ENCODE results near the gene EBP. TPM values are rescaled to one million over a fixed set of nuclear protein-coding genes. Genes with fewer than 3 reads are reported as not detected.

EBP gene
- polyA plus RNA-seq, 1 donor from 2014 or later, result 134 TPM

DNA sequence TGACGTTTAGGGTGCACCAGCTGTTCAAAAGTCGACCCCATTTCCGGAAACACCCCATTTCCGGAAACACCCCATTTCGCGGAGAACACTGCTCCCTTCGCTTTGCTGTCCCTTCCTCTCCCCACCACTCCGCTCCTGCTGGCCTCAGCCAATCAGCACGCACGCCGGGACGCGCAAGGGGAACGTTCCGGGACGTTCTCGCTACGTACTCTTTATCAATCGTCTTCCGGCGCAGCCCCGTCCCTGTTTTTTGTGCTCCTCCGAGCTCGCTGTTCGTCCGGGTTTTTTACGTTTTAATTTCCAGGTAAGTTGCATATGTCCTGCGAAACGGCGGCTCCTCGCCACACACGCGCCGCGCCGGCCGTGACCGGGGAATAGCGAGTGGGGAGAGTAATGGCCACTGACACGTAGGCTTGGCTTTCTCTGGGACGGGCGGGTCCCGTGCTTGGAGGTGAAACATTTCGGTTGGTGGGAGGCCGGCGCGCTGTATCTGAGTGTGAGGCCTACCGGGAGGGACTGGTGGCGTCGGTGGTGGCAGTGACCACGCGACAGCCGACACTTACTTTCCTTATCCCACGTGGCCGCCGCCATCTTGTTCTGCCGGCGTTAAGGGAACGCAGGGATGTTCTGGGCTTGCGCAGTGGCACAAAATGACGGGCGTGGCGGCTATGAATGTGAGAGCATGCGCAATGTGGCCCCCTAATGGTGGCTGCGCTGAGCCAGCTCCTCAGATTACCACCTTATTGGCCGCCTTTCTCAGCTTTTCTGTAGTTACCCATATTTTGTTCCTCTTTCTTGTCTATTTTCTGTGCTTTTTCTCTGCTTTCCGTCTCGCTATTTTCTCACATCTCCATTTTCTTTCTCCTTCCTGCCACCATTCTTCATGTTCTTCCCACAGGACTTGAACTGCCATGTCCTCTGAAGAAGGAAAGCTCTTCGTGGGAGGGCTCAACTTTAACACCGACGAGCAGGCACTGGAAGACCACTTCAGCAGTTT lies 53.0 kb downstream of the EBP start, which contains the start of gene RBM3:
RBM3 (plus strand) TSS at position 215 of the 997 bp plus-strand sequence; CDS start at position 912, 697 bp downstream.
- Histone ChIP-seq H3K9ac (ENCODE audit: low read length) (peak within 1 kb of the TSS; percentile 96), H4K20me1 (ENCODE audit: insufficient read depth) (no peaks in the 10 kb centered on the region), H3K9me3 (ENCODE audit: low read length) (no peaks in the 10 kb centered on the region), H3K36me3 (ENCODE audit: insufficient read depth, low read length) (no peaks in the 10 kb centered on the region), H3K4me3 (ENCODE audit: low read length) (peak within 1 kb of the TSS; percentile 87), H2AFZ (ENCODE audit: low read depth, low read length) (peak within 1 kb of the TSS; percentile 56), H3K4me2 (ENCODE audit: low read length) (peak within 1 kb of the TSS; percentile 73), H3K9me2 (ENCODE audit: insufficient read depth, low read length) (no peaks in the 10 kb centered on the region), H3K79me2 (replicated peaks; ENCODE audit: insufficient read depth, low read length) (peaks cover 9% of the 10 kb centered on the region), H3K27ac (ENCODE audit: low read length) (peak within 1 kb of the TSS; percentile 97), H3F3A (ENCODE audit: insufficient read depth, low read length, poor library complexity, severe bottlenecking) (no peaks in the 10 kb centered on the region), H3K27me3 (ENCODE audit: insufficient read depth, low read depth, low read length) (no peaks in the 10 kb centered on the region)
- no peak for TF ChIP-seq EZH2 (IDR thresholded peaks at IDR 0.05; ENCODE audit: borderline replicate concordance, insufficient read depth, low read length, poor library complexity, severe bottlenecking)
- TF ChIP-seq TAF1 (IDR thresholded peaks at IDR 0.05; ENCODE audit: low read depth), result peak; percentile 7
- TF ChIP-seq RAD21 (conservative IDR thresholded peaks at IDR 0.05), result peak; percentile 32
- peak; percentile 98 for TF ChIP-seq MXI1 (conservative IDR thresholded peaks at IDR 0.05; ENCODE audit: poor library complexity, severe bottlenecking)
- TF ChIP-seq, protein P1, sequence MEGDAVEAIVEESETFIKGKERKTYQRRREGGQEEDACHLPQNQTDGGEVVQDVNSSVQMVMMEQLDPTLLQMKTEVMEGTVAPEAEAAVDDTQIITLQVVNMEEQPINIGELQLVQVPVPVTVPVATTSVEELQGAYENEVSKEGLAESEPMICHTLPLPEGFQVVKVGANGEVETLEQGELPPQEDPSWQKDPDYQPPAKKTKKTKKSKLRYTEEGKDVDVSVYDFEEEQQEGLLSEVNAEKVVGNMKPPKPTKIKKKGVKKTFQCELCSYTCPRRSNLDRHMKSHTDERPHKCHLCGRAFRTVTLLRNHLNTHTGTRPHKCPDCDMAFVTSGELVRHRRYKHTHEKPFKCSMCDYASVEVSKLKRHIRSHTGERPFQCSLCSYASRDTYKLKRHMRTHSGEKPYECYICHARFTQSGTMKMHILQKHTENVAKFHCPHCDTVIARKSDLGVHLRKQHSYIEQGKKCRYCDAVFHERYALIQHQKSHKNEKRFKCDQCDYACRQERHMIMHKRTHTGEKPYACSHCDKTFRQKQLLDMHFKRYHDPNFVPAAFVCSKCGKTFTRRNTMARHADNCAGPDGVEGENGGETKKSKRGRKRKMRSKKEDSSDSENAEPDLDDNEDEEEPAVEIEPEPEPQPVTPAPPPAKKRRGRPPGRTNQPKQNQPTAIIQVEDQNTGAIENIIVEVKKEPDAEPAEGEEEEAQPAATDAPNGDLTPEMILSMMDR (IDR thresholded peaks at IDR 0.05; ENCODE audit: poor library complexity, severe bottlenecking), result peak; percentile 59
- peak; percentile 14 for TF ChIP-seq SMC3 (conservative IDR thresholded peaks at IDR 0.05; ENCODE audit: poor library complexity)
- peak; percentile 96 for TF ChIP-seq POLR2AphosphoS5 (IDR thresholded peaks at IDR 0.05)
- TF ChIP-seq, protein P2, sequence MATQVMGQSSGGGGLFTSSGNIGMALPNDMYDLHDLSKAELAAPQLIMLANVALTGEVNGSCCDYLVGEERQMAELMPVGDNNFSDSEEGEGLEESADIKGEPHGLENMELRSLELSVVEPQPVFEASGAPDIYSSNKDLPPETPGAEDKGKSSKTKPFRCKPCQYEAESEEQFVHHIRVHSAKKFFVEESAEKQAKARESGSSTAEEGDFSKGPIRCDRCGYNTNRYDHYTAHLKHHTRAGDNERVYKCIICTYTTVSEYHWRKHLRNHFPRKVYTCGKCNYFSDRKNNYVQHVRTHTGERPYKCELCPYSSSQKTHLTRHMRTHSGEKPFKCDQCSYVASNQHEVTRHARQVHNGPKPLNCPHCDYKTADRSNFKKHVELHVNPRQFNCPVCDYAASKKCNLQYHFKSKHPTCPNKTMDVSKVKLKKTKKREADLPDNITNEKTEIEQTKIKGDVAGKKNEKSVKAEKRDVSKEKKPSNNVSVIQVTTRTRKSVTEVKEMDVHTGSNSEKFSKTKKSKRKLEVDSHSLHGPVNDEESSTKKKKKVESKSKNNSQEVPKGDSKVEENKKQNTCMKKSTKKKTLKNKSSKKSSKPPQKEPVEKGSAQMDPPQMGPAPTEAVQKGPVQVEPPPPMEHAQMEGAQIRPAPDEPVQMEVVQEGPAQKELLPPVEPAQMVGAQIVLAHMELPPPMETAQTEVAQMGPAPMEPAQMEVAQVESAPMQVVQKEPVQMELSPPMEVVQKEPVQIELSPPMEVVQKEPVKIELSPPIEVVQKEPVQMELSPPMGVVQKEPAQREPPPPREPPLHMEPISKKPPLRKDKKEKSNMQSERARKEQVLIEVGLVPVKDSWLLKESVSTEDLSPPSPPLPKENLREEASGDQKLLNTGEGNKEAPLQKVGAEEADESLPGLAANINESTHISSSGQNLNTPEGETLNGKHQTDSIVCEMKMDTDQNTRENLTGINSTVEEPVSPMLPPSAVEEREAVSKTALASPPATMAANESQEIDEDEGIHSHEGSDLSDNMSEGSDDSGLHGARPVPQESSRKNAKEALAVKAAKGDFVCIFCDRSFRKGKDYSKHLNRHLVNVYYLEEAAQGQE (IDR thresholded peaks at IDR 0.05; ENCODE audit: borderline replicate concordance), result no peak
- TF ChIP-seq EP300 (conservative IDR thresholded peaks at IDR 0.05; ENCODE audit: poor library complexity, severe bottlenecking), result peak; percentile 52

DNA sequence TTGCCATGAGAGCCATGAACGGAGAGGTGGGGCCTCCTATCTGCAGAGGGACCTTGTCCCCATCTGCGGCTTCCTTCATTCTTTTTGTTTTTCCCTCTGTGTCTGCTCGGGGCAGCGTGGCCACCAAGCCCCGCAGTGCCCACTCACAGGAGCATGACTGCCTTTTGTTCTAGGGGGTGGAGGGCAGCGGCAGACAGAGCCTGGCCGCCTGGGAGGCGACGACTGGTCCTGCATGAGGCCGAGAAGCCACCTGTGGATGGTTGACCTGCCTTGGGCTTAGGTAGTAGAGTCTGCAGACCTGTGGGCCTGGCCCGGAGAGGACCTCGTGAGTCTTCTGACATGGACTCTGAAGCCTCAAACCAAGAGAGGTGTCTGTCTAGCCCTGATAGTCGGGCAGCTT lies 54.0 kb downstream of the EBP start:
- Histone ChIP-seq H3K9me3 (ENCODE audit: low read length) (no peaks in the 10 kb centered on the region), H3K9me2 (ENCODE audit: insufficient read depth, low read length) (no peaks in the 10 kb centered on the region), H3K27me3 (ENCODE audit: insufficient read depth, low read depth, low read length) (no peaks in the 10 kb centered on the region), H3K79me2 (replicated peaks; ENCODE audit: insufficient read depth, low read length) (peaks cover 9% of the 10 kb centered on the region), H3K36me3 (ENCODE audit: insufficient read depth, low read length) (no peaks in the 10 kb centered on the region), H3K9ac (ENCODE audit: low read length) (peak overlapping the region; percentile 96), H3K4me3 (ENCODE audit: low read length) (peak overlapping the region; percentile 87), H3F3A (ENCODE audit: insufficient read depth, low read length, poor library complexity, severe bottlenecking) (no peaks in the 10 kb centered on the region), H3K27ac (ENCODE audit: low read length) (no peak overlapping the region), H4K20me1 (ENCODE audit: insufficient read depth) (no peaks in the 10 kb centered on the region), H3K4me2 (ENCODE audit: low read length) (peak overlapping the region; percentile 73), H2AFZ (ENCODE audit: low read depth, low read length) (no peak overlapping the region)
- TF ChIP-seq, protein P1 (IDR thresholded peaks at IDR 0.05; ENCODE audit: poor library complexity, severe bottlenecking), result no peak
- TF ChIP-seq SMC3 (conservative IDR thresholded peaks at IDR 0.05; ENCODE audit: poor library complexity) (no peak), EZH2 (IDR thresholded peaks at IDR 0.05; ENCODE audit: borderline replicate concordance, insufficient read depth, low read length, poor library complexity, severe bottlenecking) (no peak), TAF1 (IDR thresholded peaks at IDR 0.05; ENCODE audit: low read depth) (no peak), EP300 (conservative IDR thresholded peaks at IDR 0.05; ENCODE audit: poor library complexity, severe bottlenecking) (no peak), MXI1 (conservative IDR thresholded peaks at IDR 0.05; ENCODE audit: poor library complexity, severe bottlenecking) (no peak), RAD21 (conservative IDR thresholded peaks at IDR 0.05) (no peak), POLR2AphosphoS5 (IDR thresholded peaks at IDR 0.05) (no peak)
- TF ChIP-seq, protein P2 (IDR thresholded peaks at IDR 0.05; ENCODE audit: borderline replicate concordance), result no peak
